GM20431 (cell line): ENCODE data around the gene POLR3GL.
"Not testable (repeated sequence)": the region's sequence is repeated elsewhere in the genome, so short reads cannot be mapped to it uniquely, and the experiment has no call there.

Experiments used
- in situ Hi-C: fragments of 300-500 bp; cut with MseI, MboI; formaldehyde crosslinking; loops from one replicate; pipeline ENCODE4 v1.15.0; 2020; ENCODE audit warnings: low sequenced_read_pairs; ENCODE audit not compliant: unreplicated experiment

The POLR3GL gene

GRCh38 chr1:145964328-145965118, at the start of gene POLR3GL, which contains the start of gene ANKRD34A:
POLR3GL (plus strand) TSS chr1:145964690; CDS start chr1:145974866, 10,176 bp downstream.
ANKRD34A (minus strand) TSS chr1:145964575; CDS start chr1:145961759, 2,816 bp downstream.
- in situ Hi-C loops, result no loop called here

- in situ Hi-C loops, result no loop called here
These were observed 47.7 kb upstream of the POLR3GL start for GRCh38 chr1:145916745-145917144.

- in situ Hi-C loops, result no loop called here
These were observed 46.9 kb upstream of the POLR3GL start for GRCh38 chr1:145917595-145917994.

- in situ Hi-C loops, result no loop called here
These were observed 46.1 kb upstream of the POLR3GL start, which contains the start of gene PEX11B for GRCh38 chr1:145918144-145918991. PEX11B (minus strand) TSS chr1:145918717; CDS start chr1:145918688, 29 bp downstream.

GRCh38 chr1:145918992-145919939, 45.2 kb upstream of the POLR3GL start:
- in situ Hi-C loops, result no loop called here

GRCh38 chr1:145920297-145920696, 44.2 kb upstream of the POLR3GL start:
- in situ Hi-C loops, result not testable (repeated sequence)

- in situ Hi-C loops, result no loop called here
These were observed 42.2 kb upstream of the POLR3GL start for GRCh38 chr1:145922266-145922665.

GRCh38 chr1:145926686-145927062, 37.8 kb upstream of the POLR3GL start:
- in situ Hi-C loops, result no loop called here

GRCh38 chr1:145927063-145927886, 37.2 kb upstream of the POLR3GL start, which contains the start of gene RBM8A:
RBM8A (minus strand) TSS chr1:145927484; CDS start chr1:145927426, 58 bp downstream.
- in situ Hi-C loops, result no loop called here

- in situ Hi-C loops, result no loop called here
These were observed 36.4 kb upstream of the POLR3GL start for GRCh38 chr1:145927916-145928643.

GRCh38 chr1:145932522-145933009, 31.9 kb upstream of the POLR3GL start:
- in situ Hi-C loops, result not testable (repeated sequence)

- in situ Hi-C loops, result no loop called here
These were observed 28.8 kb upstream of the POLR3GL start for GRCh38 chr1:145935708-145936107.

GRCh38 chr1:145936247-145936646, 28.2 kb upstream of the POLR3GL start:
- in situ Hi-C loops, result no loop called here

GRCh38 chr1:145937436-145937835, 27.1 kb upstream of the POLR3GL start:
- in situ Hi-C loops, result no loop called here

GRCh38 chr1:145942405-145942804, 22.1 kb upstream of the POLR3GL start:
- in situ Hi-C loops, result no loop called here

GRCh38 chr1:145942871-145943270, 21.6 kb upstream of the POLR3GL start:
- in situ Hi-C loops, result no loop called here

GRCh38 chr1:145944532-145944931, 20.0 kb upstream of the POLR3GL start:
- in situ Hi-C loops, result no loop called here

- in situ Hi-C loops, result no loop called here
These were observed 18.0 kb upstream of the POLR3GL start for GRCh38 chr1:145946477-145946986.
